Ishikawa (cell line): ENCODE data around the gene DST.

Experiments
- CEBPB ChIP-seq: IDR thresholded peaks from 2 replicates; pipeline ENCODE4 v1.6.1; 2012
- CREB1 ChIP-seq: IDR thresholded peaks from 2 replicates; pipeline ENCODE4 v1.6.1; 2012; ENCODE audit warnings: low read depth
- EP300 ChIP-seq: IDR thresholded peaks from 2 replicates; pipeline ENCODE4 v1.6.1; 2012; ENCODE audit warnings: borderline replicate concordance
- TCF12 ChIP-seq: IDR thresholded peaks from 2 replicates; pipeline ENCODE4 v1.6.1; 2012; ENCODE audit warnings: low read depth
- TEAD4 ChIP-seq: IDR thresholded peaks from 2 replicates; pipeline ENCODE4 v1.6.1; 2012
- YY1 ChIP-seq: IDR thresholded peaks from 2 replicates; pipeline ENCODE4 v1.6.1; 2012; ENCODE audit warnings: low read depth
- TF ChIP-seq, protein P1 (sequence below): IDR thresholded peaks from 2 replicates; pipeline ENCODE4 v1.6.1; 2012

DNA sequence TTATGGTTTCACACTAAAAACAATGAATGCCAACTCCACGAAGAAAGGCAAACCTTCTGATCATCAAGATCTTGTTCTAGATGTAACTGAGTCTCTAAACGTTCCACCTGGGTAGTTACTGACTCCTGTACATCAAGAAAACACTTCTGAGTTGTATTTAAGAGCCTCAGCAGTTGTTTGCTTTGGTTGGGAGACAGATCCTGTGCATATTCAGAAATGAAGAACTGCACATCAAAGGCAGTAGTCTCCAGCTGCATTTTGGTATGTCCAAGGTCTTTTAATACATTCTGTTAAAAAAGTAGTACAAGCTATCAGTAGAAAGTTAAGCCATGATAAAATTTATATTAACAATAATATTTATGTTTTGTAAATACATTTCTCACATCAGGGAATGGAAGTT, 41.3 kb downstream of the DST start:
- TF ChIP-seq EP300 (no peak), CEBPB (no peak), TCF12 (no peak), YY1 (no peak), TEAD4 (no peak), CREB1 (no peak)
- TF ChIP-seq, protein P1, sequence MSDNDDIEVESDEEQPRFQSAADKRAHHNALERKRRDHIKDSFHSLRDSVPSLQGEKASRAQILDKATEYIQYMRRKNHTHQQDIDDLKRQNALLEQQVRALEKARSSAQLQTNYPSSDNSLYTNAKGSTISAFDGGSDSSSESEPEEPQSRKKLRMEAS = no peak
